Measurements from ENCODE around the gene MUC4.

The MUC4 gene

DNA sequence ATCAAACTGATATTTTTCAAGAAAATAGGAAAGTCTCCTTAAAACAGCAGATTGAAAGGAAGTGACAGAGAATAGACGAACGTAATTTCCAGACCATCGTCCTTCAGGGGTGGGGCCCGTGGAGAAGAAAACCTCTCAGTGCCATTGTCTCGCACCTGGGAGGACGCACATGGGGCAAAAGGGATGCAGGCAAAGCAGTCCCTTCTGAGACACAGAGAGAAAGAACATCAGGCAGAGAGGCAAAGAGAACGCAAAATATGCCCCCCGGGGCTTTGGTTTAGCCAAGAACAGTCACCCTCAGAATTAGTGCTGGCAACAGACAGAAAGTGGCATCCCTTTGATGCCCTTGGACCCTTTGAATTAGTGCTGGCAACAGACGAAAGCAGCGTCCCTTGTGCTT, 53.9 kb downstream of the MUC4 start:
- Histone ChIP-seq H3K4me3 (ENCODE audit: low read length, poor library complexity, severe bottlenecking) (no peak overlapping the region), H3K4me2 (ENCODE audit: low read depth, low read length, poor library complexity, severe bottlenecking) (no peak overlapping the region), H3K27me3 (ENCODE audit: insufficient read depth, low read length, poor library complexity, severe bottlenecking) (no peaks in the 10 kb centered on the region), H3K36me3 (ENCODE audit: insufficient read depth, low read length) (no peaks in the 10 kb centered on the region), H3K79me2 (ENCODE audit: insufficient read depth, low read length) (no peaks in the 10 kb centered on the region), H3K9me2 (replicated peaks; ENCODE audit: low read depth, low read length) (no peaks in the 10 kb centered on the region), H2AFZ (ENCODE audit: low read length) (no peak overlapping the region), H3F3A (ENCODE audit: low read depth) (no peaks in the 10 kb centered on the region), H3K9ac (ENCODE audit: low read depth, low read length, poor library complexity, severe bottlenecking) (no peak overlapping the region), H4K20me1 (ENCODE audit: insufficient read depth, low read length, poor library complexity, severe bottlenecking) (no peaks in the 10 kb centered on the region), H3K9me3 (ENCODE audit: insufficient read depth, low read depth, low read length) (no peaks in the 10 kb centered on the region), H3K4me1 (ENCODE audit: insufficient read depth, low read length, poor library complexity, severe bottlenecking) (peaks cover 1% of the 10 kb centered on the region)
- TF ChIP-seq EZH2phosphoT487 (IDR thresholded peaks at IDR 0.05; ENCODE audit: borderline replicate concordance), result no peak

DNA sequence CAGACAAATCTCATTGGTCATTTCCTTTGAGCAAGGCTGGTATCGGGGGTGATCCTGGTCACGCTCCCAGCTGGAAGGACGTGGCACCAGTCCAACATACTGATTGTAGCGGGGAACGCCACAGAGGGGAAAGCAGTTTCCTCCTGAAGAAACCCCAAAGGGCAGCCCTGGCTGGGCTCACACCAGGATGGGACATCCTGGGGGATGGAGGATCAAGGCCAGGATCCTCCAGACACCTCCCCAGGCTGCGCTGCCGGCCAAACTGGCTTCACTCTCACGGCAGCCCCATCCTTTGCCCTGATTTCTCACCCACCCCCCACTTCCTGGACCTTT, 54.3 kb downstream of the MUC4 start:
- Histone ChIP-seq H3K9me3 (ENCODE audit: insufficient read depth, low read depth, low read length) (no peaks in the 10 kb centered on the region), H3K79me2 (ENCODE audit: insufficient read depth, low read length) (no peaks in the 10 kb centered on the region), H3K27me3 (ENCODE audit: insufficient read depth, low read length, poor library complexity, severe bottlenecking) (no peaks in the 10 kb centered on the region), H4K20me1 (ENCODE audit: insufficient read depth, low read length, poor library complexity, severe bottlenecking) (no peaks in the 10 kb centered on the region), H3K36me3 (ENCODE audit: insufficient read depth, low read length) (no peaks in the 10 kb centered on the region), H3F3A (ENCODE audit: low read depth) (no peaks in the 10 kb centered on the region), H2AFZ (ENCODE audit: low read length) (no peak overlapping the region), H3K4me2 (ENCODE audit: low read depth, low read length, poor library complexity, severe bottlenecking) (no peak overlapping the region), H3K9ac (ENCODE audit: low read depth, low read length, poor library complexity, severe bottlenecking) (no peak overlapping the region), H3K4me3 (ENCODE audit: low read length, poor library complexity, severe bottlenecking) (no peak overlapping the region), H3K4me1 (ENCODE audit: insufficient read depth, low read length, poor library complexity, severe bottlenecking) (peaks cover 3% of the 10 kb centered on the region), H3K9me2 (replicated peaks; ENCODE audit: low read depth, low read length) (no peaks in the 10 kb centered on the region)
- TF ChIP-seq, protein P1, sequence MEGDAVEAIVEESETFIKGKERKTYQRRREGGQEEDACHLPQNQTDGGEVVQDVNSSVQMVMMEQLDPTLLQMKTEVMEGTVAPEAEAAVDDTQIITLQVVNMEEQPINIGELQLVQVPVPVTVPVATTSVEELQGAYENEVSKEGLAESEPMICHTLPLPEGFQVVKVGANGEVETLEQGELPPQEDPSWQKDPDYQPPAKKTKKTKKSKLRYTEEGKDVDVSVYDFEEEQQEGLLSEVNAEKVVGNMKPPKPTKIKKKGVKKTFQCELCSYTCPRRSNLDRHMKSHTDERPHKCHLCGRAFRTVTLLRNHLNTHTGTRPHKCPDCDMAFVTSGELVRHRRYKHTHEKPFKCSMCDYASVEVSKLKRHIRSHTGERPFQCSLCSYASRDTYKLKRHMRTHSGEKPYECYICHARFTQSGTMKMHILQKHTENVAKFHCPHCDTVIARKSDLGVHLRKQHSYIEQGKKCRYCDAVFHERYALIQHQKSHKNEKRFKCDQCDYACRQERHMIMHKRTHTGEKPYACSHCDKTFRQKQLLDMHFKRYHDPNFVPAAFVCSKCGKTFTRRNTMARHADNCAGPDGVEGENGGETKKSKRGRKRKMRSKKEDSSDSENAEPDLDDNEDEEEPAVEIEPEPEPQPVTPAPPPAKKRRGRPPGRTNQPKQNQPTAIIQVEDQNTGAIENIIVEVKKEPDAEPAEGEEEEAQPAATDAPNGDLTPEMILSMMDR (conservative IDR thresholded peaks at IDR 0.05; ENCODE audit: low read length), result no peak
- TF ChIP-seq EZH2phosphoT487 (IDR thresholded peaks at IDR 0.05; ENCODE audit: borderline replicate concordance), result no peak

DNA sequence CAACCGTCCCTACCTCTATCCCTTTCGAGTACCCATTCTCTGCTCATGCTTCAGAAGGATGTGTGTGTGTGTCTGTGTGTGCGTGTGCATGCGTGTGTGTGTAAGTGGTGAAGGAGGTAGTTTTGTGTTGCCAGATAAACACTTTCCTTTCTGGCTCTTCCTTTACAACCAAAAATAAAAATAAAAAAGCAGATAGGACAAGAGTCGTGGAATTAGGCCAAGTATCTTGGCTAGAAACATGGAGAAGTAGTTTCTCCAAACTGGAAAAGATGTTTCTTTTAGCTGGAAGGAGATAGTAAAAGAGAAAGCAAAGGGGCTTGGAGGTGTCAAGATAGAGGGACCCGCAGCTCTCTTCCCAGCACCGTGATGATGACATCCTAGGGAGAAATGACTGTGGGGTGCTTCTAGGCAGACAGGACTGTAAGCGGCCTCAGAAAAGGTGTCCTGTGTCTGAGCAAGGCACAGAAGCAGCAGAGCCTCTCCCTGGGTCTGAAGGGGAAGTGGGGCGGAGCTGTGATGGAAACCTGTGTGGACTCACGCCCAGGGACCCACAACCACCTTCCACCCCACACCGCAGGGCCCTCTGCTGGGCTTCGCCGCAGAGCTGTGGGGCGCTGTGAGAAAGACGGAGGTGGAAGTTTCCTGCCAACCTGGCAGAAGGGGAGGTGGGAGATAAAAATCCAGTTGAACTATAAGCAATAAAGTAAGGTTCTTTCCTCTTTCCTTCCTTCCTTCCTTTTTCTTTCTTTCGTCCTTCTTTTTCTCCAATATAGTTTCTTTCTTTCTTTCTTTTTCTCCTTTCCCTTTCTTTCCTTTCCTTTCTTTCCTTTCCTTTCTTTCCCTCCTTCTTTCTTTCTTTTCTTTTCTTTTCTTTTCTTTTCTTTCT, 55.7 kb downstream of the MUC4 start:
- no peak overlapping the region for H3K4me3 ChIP-seq (ENCODE audit: low read length, poor library complexity, severe bottlenecking)
- H3K9me2 ChIP-seq (replicated peaks; ENCODE audit: low read depth, low read length), result no peaks in the 10 kb centered on the region
- TF ChIP-seq EZH2phosphoT487 (IDR thresholded peaks at IDR 0.05; ENCODE audit: borderline replicate concordance), result no peak
- TF ChIP-seq, protein P1 (conservative IDR thresholded peaks at IDR 0.05; ENCODE audit: low read length), result no peak
- peaks cover 3% of the 10 kb centered on the region for H3K4me1 ChIP-seq (ENCODE audit: insufficient read depth, low read length, poor library complexity, severe bottlenecking)
- no peak overlapping the region for H3K4me2 ChIP-seq (ENCODE audit: low read depth, low read length, poor library complexity, severe bottlenecking)
- H3K9me3 ChIP-seq (ENCODE audit: insufficient read depth, low read depth, low read length), result no peaks in the 10 kb centered on the region
- H3K27me3 ChIP-seq (ENCODE audit: insufficient read depth, low read length, poor library complexity, severe bottlenecking), result no peaks in the 10 kb centered on the region
- no peaks in the 10 kb centered on the region for H4K20me1 ChIP-seq (ENCODE audit: insufficient read depth, low read length, poor library complexity, severe bottlenecking)
- H3K79me2 ChIP-seq (ENCODE audit: insufficient read depth, low read length), result no peaks in the 10 kb centered on the region
- no peak overlapping the region for H3K9ac ChIP-seq (ENCODE audit: low read depth, low read length, poor library complexity, severe bottlenecking)
- no peaks in the 10 kb centered on the region for H3K36me3 ChIP-seq (ENCODE audit: insufficient read depth, low read length)
- no peaks in the 10 kb centered on the region for H3F3A ChIP-seq (ENCODE audit: low read depth)
- H2AFZ ChIP-seq (ENCODE audit: low read length), result no peak overlapping the region

DNA sequence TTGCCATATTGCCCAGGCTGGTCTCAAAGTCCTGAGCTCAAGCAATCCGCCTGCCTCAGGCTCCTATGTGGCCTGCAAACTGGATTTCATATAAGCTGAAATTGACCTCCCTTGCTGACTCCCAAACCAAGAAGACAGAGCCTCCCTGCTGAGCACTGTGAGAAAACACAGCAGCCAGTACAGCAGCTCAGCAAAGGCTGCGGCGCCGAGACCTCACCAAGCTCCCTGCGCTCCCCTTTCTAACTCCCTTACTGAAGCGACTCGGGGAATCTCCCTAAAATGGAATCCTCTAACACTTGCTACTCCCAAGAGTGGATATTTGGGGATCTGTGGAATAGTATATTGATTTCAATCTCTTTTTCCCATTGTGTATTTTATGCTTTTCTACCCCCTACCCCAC, 56.3 kb downstream of the MUC4 start:
- Histone ChIP-seq H3K9me3 (ENCODE audit: insufficient read depth, low read depth, low read length) (no peaks in the 10 kb centered on the region), H3K4me1 (ENCODE audit: insufficient read depth, low read length, poor library complexity, severe bottlenecking) (peaks cover 3% of the 10 kb centered on the region), H3K79me2 (ENCODE audit: insufficient read depth, low read length) (no peaks in the 10 kb centered on the region), H2AFZ (ENCODE audit: low read length) (no peak overlapping the region), H3K9ac (ENCODE audit: low read depth, low read length, poor library complexity, severe bottlenecking) (no peak overlapping the region), H3K27me3 (ENCODE audit: insufficient read depth, low read length, poor library complexity, severe bottlenecking) (no peaks in the 10 kb centered on the region), H3K9me2 (replicated peaks; ENCODE audit: low read depth, low read length) (no peaks in the 10 kb centered on the region), H3K4me3 (ENCODE audit: low read length, poor library complexity, severe bottlenecking) (no peak overlapping the region), H3K36me3 (ENCODE audit: insufficient read depth, low read length) (no peaks in the 10 kb centered on the region), H3F3A (ENCODE audit: low read depth) (no peaks in the 10 kb centered on the region), H4K20me1 (ENCODE audit: insufficient read depth, low read length, poor library complexity, severe bottlenecking) (no peaks in the 10 kb centered on the region), H3K4me2 (ENCODE audit: low read depth, low read length, poor library complexity, severe bottlenecking) (no peak overlapping the region)
- TF ChIP-seq, protein P1 (conservative IDR thresholded peaks at IDR 0.05; ENCODE audit: low read length), result no peak
- TF ChIP-seq EZH2phosphoT487 (IDR thresholded peaks at IDR 0.05; ENCODE audit: borderline replicate concordance), result no peak
